WERI-Rb-1 (cell line): ENCODE results near the gene MTX1.

Experiments
- DNase-seq: peaks from one replicate; pipeline ENCODE4 v3.0.0-alpha.2; 2020
- H3K27ac ChIP-seq: fragments of 250-450 bp; sonication (Bioruptor Pico); 2 replicates; pipeline ENCODE4 v1.5.1; 2020; ENCODE audit warnings: mild to moderate bottlenecking, moderate library complexity
- H3K27me3 ChIP-seq: fragments of 250-450 bp; sonication (Bioruptor Pico); 2 replicates; pipeline ENCODE4 v1.5.1; 2021; ENCODE audit warnings: mild to moderate bottlenecking, low read depth, moderate library complexity; ENCODE audit not compliant: insufficient read depth, severe bottlenecking
- H3K36me3 ChIP-seq: fragments of 250-450 bp; sonication (Bioruptor Pico); 2 replicates; pipeline ENCODE4 v1.5.1; 2020; ENCODE audit warnings: mild to moderate bottlenecking, moderate library complexity
- H3K4me3 ChIP-seq: 2 replicates; pipeline ENCODE4 v1.5.1; 2011; ENCODE audit warnings: low read depth, mild to moderate bottlenecking, control low read depth, low read length
- H3K9me3 ChIP-seq: fragments of 250-450 bp; sonication (Bioruptor Pico); 2 replicates; pipeline ENCODE4 v1.5.1; 2021; ENCODE audit warnings: mild to moderate bottlenecking, moderate library complexity; ENCODE audit not compliant: severe bottlenecking
- TF ChIP-seq, protein P1 (sequence below): IDR thresholded peaks from 2 replicates; pipeline ENCODE4 v1.5.1; 2011; ENCODE audit warnings: low read depth, mild to moderate bottlenecking, control low read depth, inconsistent platforms, low read length

MTX1 gene

DNA sequence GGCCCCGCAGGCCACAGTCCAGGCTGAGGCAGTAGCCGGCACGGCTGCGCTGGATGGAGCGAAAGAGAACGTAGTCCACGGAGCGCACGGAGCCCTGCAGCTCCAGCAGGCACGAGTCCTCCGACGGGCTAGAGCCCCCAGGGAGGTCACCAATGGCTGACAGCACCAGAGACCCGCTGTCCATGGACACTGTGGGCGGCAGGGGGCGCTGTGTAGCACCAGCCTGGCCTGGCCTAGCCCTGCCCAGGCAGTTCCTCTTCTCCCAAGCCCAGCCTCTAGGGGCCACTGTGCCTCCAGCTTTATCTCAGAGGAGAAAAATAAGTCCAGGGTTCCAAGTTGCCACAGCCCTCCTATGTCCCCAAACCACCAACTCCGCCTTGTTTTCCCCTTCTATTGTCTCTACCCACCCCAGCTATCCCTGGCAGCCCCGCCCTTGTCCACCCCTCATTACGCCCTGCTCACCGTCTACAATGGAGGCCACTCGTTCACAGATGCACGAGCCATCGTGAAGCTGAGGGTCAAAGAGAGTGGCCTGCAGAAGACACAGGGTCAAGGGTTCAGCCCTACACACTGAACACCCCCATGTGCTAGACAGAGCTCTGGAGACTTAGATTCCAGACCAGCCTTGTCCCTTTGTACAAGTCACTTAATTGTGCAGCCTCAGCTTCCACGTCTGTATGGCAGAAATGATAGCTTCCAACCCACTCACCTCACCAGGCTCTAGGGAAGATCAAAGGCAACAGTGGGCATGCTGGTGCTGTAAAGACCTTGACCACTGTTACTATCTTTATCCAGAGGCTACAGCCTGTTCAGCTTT, 42.3 kb downstream of the MTX1 start:
- peaks cover 65% of the 10 kb centered on the region for H3K36me3 ChIP-seq
- no peaks in the 10 kb centered on the region for H3K27me3 ChIP-seq
- H3K9me3 ChIP-seq, result no peaks in the 10 kb centered on the region
- H3K4me3 ChIP-seq, result no peak overlapping the region
- TF ChIP-seq, protein P1, sequence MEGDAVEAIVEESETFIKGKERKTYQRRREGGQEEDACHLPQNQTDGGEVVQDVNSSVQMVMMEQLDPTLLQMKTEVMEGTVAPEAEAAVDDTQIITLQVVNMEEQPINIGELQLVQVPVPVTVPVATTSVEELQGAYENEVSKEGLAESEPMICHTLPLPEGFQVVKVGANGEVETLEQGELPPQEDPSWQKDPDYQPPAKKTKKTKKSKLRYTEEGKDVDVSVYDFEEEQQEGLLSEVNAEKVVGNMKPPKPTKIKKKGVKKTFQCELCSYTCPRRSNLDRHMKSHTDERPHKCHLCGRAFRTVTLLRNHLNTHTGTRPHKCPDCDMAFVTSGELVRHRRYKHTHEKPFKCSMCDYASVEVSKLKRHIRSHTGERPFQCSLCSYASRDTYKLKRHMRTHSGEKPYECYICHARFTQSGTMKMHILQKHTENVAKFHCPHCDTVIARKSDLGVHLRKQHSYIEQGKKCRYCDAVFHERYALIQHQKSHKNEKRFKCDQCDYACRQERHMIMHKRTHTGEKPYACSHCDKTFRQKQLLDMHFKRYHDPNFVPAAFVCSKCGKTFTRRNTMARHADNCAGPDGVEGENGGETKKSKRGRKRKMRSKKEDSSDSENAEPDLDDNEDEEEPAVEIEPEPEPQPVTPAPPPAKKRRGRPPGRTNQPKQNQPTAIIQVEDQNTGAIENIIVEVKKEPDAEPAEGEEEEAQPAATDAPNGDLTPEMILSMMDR, result peak; percentile 100
- peak; percentile 100 for DNase-seq
- H3K27ac ChIP-seq, result peak overlapping the region; percentile 40

DNA sequence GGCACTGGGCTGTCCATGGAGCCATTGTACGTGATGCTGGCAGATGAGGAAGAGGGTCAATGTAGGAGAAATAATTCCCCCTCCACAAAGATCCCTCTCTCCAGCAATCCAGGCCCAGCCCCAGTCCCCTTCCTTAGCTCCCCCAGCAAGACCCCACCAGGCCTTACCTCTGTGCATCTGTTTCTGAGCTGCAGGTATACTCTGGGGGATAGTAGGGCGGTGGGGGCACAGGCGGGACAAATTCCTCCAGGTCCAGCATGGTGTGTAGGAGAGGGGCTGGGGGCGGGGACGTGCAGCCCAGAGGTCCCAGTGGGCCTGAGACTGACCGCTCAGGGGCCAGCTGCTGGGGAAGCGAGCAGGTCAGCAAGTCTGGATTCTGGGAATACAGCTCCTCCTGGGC, 43.1 kb downstream of the MTX1 start:
- no peak for DNase-seq
- Histone ChIP-seq H3K27ac (peak overlapping the region; percentile 18; the same call in 1 of the 2 replicates), H3K4me3 (no peak overlapping the region), H3K27me3 (no peaks in the 10 kb centered on the region), H3K9me3 (no peaks in the 10 kb centered on the region), H3K36me3 (peaks cover 64% of the 10 kb centered on the region)
- TF ChIP-seq, protein P1, result no peak

DNA sequence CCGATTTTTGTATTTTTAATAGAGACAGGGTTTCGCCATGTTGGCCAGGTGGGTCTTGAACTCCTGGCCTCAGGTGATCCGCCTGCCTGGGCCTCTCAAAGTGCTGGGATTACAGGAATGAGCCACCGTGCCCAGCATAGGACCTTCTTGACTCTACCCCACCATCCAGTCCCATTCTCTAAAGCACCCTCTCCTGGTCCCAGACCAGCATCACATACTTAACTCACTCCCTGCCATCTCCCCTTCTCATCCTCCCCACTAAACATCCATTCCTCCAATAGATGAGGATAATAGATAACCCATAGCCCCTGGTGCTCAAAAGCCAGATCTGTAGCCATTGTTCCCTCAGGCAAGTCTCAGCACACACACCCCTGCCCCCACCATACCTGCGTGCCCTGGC, 44.7 kb downstream of the MTX1 start:
- peak; percentile 33 for DNase-seq
- Histone ChIP-seq H3K4me3 (no peak overlapping the region), H3K36me3 (peaks cover 59% of the 10 kb centered on the region), H3K27me3 (no peaks in the 10 kb centered on the region), H3K9me3 (no peaks in the 10 kb centered on the region), H3K27ac (no peak overlapping the region)
- TF ChIP-seq, protein P1, result peak; percentile 32; the same call in 1 of the 2 replicates

DNA sequence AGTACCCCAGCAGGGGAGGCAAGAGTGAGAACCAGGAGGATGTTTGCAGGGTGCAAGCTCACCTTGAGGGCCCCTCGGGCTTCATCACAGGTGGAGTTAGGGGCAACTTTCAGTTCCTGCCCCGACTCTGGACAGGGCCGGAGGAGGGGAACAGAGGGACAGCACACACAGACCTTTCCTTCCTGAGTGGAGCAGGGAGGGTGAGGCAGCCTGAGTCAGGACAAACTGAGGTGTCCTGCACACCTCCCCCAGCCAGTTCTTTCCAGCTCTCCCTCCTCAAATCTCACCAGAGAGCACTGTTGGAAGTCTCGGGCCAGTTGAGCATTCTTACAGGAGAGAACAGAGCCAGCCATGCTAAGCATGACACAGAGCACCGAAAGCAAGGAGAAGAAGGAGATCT, 45.3 kb downstream of the MTX1 start:
- no peaks in the 10 kb centered on the region for H3K9me3 ChIP-seq
- H3K36me3 ChIP-seq, result peaks cover 59% of the 10 kb centered on the region
- no peak for DNase-seq
- H3K27ac ChIP-seq, result no peak overlapping the region
- no peaks in the 10 kb centered on the region for H3K27me3 ChIP-seq
- no peak overlapping the region for H3K4me3 ChIP-seq
- TF ChIP-seq, protein P1, result no peak

DNA sequence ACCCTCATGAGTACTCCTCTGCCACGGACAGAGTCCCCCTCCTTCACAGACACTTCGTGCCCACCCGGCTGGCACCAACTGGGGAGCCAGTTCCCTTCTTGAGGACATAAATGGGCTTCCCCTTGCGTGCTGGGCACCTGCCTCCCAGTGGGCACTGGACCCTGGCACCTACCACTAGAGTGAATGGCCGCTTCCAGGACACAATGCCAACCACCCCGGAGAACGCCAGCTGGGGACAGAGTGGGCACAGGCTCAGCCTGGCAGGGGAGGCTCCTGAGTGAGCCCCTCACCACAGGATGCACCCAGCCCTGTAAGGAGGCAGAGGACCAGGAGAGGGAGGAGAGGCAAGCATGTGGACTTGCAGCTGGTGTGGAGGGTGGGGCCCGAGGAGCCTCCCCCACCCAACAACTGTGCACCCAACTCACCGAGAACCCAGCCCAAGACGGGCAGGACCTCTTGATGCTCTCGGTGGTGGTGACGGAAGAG, 45.8 kb downstream of the MTX1 start:
- peak overlapping the region; percentile 75 for H3K4me3 ChIP-seq
- peaks cover 56% of the 10 kb centered on the region for H3K36me3 ChIP-seq
- H3K27ac ChIP-seq, result peak overlapping the region; percentile 92
- TF ChIP-seq, protein P1, result no peak
- H3K27me3 ChIP-seq, result no peaks in the 10 kb centered on the region
- H3K9me3 ChIP-seq, result no peaks in the 10 kb centered on the region
- peak; percentile 26 for DNase-seq
